ENCODE measurements around the gene ACBD6.

Gene ACBD6

DNA sequence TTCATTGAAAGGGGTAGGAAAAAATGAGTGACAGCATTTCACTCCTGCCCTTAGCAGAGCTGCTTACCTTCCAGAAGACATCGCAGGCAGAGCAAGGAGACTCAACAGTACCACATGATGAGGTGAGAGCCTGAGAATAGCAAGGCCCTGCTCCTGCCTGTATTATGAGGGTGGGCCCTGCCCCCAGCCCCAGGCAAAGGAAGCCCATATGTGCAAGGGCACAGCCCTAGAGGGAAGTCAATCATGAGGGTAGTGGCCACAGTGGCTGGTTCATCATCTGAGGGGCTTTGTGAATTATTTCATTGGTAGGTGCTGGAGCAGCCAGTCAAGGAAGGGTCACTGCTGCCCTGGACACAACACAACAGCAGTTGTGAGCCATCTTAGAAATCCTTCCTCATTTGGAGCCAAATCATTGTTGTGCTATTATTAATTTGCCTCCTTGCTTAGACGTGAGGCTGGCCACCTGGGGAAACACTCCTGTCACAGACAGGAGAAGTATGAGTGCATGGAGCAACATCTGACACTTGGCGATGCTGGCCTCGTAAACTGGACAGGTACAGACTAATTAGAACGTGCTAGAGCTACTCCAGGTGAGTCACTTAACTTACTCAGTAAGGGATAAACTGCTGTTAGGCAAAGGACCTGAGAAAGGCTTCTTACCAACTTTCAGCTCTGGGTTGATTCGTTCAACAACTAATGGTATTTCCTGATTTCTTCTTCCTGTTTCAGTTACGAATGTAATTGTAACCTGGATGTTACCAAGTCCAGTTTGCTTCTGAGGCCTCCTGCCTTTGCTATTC lies 22.7 kb upstream of the ACBD6 start:
- no peak for DNase-seq

DNA sequence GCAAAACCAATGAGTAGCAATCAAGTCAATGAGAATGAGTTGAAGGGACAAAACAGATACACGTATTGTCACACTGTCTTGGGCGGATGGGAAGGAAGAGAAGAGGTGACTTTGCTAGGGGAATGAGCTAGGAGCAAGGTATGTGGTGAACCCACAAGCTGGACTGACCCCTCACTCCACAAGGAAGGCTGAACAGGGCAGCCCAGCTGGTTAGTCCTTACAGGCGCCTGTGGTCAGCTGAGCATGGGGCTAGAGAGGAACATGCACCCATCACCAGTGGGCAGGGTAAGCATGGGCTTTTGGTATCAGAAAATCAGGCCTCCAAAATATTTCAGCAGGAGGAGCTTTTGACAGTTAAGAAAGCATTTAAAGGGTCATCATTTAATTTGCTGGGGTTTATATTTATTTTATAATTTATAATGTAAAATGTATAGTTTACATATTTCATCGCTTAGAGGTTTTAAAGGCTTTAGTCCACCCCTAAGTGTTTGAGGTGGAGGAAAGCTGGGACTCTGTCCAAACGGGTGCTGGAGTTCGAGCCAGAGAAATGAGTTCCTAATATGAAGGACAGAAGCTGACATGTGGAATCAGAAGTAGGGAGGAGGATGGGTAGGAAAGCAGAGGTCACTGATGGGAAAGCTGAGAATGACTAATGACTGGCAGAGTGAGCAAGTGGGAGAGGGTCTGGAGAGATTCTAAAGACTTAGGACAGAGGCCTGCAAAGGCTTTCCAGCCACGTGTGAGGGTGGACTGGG lies 22.0 kb upstream of the ACBD6 start:
- DNase-seq: no peak

DNA sequence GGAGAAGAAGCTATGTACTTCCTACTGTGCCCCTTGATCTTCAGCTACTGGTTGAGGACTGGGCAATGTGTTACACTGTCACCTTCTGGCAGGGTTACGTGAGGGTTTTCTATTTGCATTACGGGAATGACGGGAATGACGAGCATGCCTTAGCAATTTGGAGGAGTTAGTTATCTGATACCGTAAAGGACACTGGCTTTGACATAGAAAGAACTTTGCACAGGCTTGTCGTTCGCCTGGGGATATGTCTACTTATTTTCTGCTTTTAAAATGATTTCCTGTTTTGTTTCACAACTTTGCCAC lies 19.8 kb upstream of the ACBD6 start:
- no peak for DNase-seq

DNA sequence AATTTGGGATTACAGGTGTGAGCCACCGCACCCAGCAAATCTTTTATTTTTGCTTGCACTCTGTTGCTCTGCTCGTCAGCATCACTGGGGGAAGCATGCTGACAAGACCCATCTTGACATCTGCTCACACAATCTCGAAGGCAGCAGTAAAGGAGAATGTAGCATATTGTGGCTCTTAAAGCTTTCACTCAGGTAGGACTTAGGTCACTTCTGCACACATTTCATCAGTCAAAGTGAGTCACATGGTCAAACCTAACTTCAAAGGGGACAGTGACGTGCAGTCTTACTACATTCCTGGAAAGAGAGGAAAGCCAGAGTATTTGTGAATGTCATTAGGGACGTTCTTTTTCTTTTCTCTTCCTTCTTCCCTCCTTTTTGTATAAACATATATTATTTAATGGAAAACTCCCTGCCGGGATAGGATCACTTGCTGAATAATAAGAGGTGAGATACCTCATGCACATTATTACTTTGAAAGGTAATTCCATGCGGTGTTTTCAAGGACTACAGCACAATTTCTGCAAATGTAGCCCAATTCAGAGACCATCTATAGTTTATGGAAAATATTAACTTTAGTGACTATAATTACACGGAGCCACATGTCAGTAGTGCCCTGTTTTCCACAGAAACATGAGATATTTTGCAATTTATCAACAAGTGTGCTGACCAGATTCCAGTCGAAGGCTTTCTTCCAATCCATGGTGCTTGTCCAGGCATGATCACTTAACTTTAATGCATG lies 19.3 kb upstream of the ACBD6 start:
- no peak for DNase-seq

DNA sequence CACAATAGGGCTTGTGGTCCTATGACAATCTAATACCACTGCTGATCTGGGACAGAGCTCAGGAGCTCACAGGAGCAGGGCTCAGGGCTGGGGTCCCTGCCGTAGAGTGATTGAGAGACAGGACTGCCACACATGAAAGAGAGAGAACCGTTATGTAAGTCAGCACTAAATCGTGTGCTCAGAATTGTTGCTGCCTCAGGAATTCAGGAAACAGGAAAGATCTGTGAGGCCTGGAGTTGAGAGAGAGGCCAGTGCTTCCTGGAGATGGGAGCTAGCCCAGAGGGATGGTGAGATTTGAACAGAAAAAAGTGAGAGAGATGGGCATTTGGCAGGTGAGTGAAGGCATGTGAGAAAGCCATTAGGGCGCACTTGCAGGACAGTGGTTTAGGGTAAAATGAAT lies 17.5 kb upstream of the ACBD6 start:
- no peak for DNase-seq

DNA sequence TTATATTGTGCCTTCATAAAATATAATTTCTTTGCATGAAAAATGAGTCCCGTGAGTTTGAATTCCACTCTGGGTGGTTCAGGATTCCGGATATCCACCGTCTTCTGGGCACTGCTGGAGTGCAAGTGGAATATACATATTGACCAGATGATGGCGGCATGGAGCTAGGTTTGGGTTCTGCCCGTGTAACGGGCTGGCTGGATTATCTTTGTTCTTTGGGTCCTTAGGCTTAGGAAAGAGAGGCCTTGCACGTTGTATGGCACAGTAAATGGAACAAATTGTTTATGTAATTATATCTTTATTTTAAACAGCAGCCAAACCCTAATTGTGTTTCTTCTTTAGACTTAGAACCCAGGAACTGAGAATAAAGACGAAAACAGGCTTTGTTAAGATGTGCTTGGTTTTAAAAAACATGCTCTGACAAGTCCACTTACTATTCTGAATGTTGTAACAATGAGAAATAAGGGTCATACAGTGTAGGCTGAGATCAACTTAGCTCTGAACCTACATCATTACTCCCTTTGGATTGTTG lies 13.5 kb upstream of the ACBD6 start:
- DNase-seq: peak; percentile 47

DNA sequence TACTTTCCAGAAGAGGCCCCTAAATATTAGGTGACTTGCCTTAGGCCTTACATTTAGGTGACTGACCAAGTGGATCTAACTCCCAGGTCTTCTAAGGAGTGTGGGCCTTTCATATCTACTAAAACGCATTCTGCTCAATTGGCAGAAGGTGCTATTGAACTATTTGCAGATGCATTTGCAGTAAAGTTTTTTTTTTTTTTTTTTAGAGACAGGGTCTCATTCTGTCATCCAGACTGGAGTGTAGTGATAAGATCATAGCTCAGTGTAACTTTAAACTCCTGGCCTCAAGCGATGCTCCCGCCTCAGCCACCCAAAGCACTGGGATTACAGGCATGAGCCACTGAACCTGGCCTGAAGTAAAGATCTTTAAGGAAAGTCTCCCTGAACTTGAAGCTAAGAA lies 13.0 kb upstream of the ACBD6 start:
- no peak for DNase-seq

DNA sequence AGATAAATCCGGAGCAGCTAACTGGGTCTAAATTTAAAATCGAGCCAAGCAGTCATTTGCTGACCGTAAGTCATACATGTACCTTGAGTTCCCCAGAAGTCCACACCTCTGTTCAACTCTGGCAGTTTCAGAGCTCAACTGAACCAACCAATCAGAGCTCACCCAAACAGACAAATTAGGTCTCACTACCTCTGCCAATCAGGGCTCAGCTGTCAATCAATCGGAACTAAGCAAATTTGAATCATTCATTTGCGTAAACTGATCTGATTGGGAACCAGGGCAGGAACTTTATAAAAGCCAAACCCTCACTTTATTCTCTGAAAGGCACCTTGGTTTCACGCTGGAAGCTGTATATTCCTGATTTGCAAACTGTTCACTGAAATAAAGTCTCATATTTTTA lies 11.2 kb upstream of the ACBD6 start:
- DNase-seq: no peak

DNA sequence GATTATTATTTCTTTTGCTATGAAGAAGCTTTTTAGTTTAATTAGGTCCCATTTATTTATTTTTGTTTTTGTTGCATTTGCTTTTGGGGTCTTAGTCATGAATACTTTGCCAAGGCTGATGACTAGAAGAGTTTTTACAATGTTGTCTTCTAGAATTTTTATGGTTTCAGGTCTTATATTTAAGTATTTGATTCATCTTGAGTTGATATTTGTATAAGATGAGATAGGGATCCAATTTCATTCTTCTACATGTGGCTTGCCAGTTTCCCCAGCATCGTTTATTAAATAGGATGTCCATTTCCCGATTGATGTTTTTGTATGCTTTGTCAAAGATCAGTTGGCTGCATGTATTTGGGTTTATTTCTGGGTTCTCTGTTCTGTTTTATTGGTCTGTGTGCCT lies 8.5 kb upstream of the ACBD6 start:
- no peak for DNase-seq

DNA sequence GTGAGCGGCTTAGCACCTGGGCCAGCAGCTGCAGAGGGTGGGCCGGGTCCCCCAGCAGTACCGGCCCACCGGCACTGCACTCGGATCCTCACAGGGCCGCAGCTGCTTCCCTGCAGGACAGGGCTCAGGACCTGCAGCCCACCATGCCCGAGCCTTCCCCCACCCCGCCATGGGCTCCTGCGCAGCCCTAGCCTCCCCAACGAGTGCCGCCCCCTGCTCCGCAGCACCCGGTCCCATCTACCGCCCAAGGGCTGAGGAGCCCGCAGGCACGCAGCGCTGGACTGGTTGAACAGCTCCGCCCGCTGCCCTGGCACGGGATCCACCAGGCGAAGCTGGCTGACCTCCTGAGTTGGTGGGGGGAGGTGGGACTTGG lies 6.3 kb upstream of the ACBD6 start:
- DNase-seq: no peak

DNA sequence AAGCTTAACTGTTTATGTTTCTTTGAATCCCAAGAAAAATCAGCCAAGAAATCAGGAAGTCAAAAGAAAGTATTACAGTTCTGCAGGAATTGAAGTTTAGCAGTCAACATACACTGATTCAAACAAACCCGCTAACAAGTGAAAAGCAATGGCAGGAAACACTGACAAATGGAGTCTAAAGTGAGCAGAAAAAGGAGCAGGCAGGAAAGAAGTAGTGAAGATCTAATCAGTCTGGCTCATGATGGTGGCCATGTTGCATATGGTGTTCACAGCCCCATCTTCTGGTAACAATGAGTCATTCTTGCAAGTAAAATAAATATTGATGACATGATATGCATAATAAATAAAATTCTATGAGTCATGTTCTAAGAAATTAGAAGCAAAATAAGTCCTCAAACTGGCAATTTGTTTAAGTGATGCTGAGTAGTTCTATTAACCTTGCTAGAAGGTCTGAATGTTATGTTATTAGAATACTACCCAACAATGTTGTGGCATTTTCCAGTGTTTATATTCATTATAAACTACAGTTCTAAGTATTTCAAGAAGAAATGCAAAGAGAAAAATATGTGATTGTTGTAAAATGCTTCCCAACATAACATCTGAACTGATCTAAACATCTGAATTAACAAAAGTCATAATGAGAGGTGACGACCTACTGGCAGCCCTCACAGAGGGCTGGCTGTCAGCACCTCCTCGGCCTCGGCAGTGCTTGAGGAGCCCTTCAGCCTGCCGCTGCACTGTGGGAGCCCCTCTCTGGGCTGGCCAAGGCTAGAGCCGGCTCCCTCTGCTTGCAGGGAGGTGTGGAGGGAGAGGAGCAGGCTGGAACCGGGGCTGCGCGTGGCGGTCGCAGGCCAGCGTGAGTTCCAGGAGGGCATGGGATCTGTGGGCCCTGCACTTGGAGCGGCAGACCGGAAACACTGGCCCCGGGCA lies 5.7 kb upstream of the ACBD6 start:
- DNase-seq: no peak

DNA sequence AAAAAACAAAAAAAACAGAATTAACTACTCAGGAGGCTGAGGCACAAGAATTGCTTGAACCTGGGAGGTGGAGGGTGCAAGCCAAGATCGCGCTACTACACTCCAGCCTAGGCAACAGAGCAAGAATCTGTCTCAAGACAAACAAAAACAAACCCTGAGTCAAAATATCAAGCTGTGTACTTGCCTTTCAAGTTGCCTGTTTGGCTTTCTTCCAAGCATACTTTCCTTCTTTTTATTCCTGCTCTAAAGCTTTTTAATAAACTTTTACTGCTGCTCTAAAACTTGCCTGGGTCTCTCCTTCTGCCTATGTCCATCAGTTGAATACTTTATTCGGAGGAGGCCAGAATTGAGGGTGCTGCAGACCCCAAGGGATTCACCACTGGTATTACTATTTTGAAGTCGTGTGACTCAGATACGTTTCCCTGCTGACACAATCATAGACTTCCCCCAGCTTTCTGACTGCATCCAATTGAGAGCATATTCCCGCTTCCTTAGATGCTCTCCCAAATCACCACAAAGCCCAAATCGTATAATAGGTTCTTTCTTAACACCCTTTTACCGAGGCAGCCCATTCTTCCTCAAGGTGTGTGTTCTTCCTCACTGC lies 3.5 kb upstream of the ACBD6 start:
- DNase-seq: no peak

DNA sequence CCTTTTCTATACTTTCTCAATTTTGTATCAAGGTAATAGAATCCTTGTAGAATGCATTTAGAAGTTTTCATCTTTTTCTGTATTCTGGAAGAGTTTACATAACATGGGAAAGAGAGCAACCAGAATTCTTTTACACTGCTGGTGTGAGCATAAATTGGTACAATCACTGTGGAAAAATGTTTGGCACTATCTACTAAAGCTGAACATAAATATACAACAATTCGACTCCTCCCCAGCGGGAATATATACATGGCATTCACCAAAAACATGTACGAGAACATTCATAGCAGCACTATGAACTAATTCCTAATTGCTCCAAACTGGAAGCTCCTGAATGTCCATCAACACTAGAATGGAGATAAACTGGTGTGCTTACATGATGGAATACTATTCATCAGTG lies 1.8 kb upstream of the ACBD6 start:
- DNase-seq: no peak

DNA sequence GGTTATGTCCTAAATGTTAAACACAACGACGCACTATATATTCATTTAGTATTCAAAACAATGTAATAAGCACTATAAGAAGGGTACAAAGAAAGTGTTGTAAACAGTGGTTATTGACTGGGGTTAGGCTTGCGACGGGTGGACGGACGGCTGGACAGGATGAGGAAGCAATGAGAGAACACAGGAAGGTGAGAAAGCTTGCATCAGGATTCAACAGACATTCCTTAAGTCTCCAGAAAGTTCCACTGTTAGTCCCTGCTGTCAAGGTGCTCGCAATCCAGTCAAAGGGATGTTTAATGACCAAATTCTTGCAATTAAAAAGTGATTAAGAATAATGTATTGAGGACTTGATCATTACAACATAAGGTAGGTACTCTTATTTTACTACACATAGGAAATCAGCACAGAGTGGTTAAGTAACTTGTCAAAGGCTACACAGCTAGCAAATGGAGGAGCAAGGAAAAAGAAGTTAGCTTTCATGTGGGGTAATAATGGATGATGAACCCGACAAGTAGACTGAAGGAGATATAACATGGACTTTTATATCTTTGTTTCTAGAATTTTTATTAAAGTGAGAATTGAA lies 994 bp upstream of the ACBD6 start:
- no peak for DNase-seq

DNA sequence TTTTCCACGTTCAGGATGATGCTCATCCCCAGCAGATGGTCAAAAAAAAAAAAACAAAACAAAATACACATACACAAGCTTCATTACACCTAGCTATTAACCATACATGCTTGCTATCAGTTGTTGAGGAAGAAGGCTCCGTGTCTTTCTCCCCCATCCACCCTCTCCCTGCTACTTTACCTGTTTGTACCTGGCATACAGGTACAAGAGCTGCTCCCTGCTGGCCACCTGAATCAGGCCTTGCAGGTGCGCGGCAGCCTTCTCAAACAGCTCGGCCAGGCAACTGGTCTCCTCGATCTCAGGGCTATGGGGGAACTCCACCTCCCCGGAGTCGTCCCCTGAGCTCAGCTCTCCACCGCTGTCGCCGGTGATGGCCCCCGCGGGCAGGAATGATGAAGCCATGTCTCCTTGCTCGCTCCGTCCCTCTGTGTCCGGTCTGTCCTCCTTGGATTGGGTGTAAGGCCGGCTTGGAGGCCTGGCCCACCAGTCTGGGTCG lies 464 bp downstream of the ACBD6 start:
- no peak for DNase-seq

DNA sequence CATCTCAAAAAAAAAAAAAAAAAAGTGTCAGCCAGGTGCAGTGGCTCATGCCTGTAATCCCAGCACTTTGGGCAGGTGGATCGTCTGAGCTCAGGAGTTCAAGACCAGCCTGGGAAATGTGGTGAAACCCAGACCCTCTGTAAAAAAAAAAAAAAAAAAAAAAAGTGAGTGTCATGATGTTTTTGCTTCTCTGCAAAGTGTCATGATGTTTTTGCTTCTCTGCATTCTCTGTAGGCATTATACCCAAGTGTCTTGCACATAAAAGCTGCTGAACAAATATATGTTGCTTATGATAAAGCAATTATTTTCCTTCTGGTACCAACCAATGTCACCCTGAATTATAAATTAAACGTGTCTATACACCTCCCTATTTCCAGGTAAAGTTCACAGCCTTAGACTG lies 1.7 kb downstream of the ACBD6 start:
- DNase-seq: no peak

DNA sequence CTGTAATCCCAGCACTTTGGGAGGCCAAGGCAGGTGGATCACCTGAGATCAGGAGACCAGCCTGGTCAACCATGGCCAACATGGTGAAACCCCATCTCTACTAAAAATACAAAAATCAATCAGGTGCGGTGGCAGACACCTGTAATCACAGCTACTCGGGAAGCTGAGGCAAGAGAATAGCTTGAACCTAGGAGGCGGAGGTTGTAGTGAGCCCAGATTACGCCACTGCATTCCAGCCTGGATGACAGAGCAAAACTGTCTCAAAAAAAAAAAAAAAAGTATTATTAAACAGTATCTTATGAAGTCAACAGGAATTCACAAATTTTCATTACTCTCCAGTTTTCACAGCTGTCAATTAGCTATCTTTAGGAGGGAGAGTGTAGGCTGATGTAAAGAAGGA lies 3.8 kb downstream of the ACBD6 start:
- DNase-seq: no peak

DNA sequence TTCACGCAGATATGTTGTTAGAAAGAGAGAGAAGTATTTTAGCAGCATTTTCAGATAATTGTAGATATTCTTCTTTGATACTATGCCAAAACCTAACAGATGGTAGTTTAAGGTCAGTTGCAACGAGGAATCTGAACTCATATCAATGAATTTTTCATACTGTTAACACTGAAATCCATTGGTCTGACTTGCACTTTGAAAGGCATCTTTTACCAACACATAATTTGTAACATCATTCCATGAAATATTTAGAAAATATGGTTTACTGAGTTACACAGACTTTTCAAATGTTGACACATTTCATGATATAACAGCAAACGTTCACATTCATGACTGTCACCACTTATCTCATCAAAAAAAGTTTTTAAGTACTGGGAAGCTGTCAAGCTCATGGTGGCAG lies 4.6 kb downstream of the ACBD6 start:
- no peak for DNase-seq

DNA sequence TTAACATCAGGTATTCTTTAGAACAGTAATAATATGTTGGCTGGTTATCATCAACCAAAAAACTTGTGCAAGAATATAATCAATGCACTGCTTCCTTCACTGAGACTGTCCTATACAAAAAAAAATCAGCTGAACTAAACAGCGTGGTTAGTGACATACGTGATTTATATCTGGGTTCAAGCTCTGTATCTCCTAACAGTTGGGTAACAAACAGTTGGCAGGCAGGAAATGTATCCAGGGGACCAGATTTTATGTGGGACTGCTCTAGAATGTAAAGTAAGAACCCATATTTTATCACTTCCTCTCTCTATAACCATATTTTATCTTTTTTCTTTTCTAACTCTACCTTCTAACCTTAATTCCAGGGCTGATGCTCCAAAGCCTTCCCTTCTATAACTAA lies 8.0 kb downstream of the ACBD6 start:
- no peak for DNase-seq

DNA sequence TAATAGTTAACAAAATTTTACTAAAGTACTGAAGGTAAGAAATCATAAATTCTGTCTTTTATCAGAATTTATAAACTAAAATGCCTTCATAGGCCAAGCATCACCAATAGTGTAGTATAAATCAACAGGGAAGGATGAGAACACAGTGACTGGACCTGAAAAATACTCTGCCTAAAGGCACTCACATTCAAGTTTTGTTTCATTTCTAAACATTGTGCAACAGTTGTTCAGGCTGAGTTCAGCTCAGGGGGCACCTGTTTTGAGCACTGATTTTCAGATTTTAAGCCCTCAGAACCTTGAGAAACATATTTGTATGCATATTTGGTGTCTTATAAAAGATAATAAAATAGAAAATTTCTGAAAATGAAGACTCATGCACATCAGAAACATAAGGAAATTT lies 12.4 kb downstream of the ACBD6 start:
- no peak for DNase-seq

DNA sequence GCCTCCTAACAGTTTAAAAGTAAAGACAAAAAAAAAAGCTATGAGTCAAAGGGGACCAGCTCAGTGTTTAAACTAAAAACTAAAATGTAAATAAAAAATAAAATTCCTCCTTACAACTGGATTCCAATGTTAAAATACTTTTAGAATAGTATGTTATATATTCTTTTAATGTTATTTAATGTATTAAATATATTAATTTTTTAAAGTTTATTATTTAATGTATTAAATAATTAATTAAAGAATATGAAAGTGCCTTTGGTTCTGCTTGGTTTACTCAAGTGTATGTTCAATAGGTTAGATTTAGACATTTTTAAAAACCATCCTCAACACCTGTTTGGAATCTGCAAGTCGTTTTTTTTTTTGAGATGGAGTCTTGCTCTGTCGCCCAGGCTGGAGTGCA lies 13.1 kb downstream of the ACBD6 start:
- DNase-seq: no peak

DNA sequence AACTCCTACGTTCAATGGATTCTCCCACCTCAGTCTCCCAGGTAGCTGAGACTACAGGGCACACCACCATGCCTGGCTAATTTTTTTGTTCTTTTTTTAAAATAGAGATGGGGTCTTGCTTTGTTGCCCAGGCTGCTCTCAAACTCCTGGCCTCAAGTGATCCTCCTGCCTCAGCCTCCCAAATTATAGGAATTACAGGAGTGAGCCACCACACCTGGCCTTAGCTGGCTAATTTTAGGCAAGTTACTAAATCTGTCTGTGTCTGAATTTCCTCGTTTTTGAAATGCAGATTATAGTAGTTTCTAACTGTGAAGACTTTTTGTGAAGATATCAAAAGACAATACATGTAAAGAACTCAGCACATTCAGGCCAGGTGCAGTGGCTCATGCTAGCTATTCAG lies 13.7 kb downstream of the ACBD6 start:
- DNase-seq: no peak

All from activated CD8-positive, alpha-beta memory T cell treated with anti-CD3 and anti-CD28 coated beads, Interleukin-2, amount 50 U/mL, for 4 hours (primary cell).